Thoracic aorta (tissue), 2 donors: ENCODE data around the gene CCDC91. TPM values are rescaled to one million over a fixed set of nuclear protein-coding genes. Genes with fewer than 3 reads are reported as not detected.

Experiments
- ATAC-seq: fragments of 150-250 bp; one replicate; pipeline ENCODE4 v1.8.0; 2017; ENCODE audit warnings: low read depth; ENCODE audit not compliant: insufficient number of reproducible peaks, low FRiP score
- DNase-seq: peaks from one replicate; pipeline ENCODE4 v3.0.0-alpha.2; 2020; ENCODE audit warnings: low spot score
- H3K27ac ChIP-seq, 2 donors: fragments of 200-600 bp; sonication (generic); 1 replicate in 1 of 2; 2 replicates in 1 of 2; pipeline ENCODE4 v1.5.1; 2016; ENCODE audit warnings: mild to moderate bottlenecking in 2 of 2, moderate library complexity in 2 of 2
- H3K27me3 ChIP-seq: fragments of 200-600 bp; sonication (generic); replicated peaks from 2 replicates; pipeline ENCODE4 v1.6.0; 2016; ENCODE audit warnings: mild to moderate bottlenecking; ENCODE audit not compliant: insufficient read depth
- H3K36me3 ChIP-seq: fragments of 200-600 bp; sonication (generic); one replicate; pipeline ENCODE4 v1.5.1; 2016
- H3K4me1 ChIP-seq, 2 donors: fragments of 200-600 bp; sonication (generic); 1 replicate in 1 of 2; 2 replicates in 1 of 2; pipeline versions ENCODE4 v1.5.1 to v1.6.0; 2016; ENCODE audit warnings: low read depth in 2 of 2, mild to moderate bottlenecking in 1 of 2; ENCODE audit not compliant: control insufficient read depth in 1 of 2
- H3K4me3 ChIP-seq: fragments of 200-600 bp; sonication (generic); 2 replicates; pipeline ENCODE4 v1.5.1; 2016; ENCODE audit warnings: mild to moderate bottlenecking
- H3K9me3 ChIP-seq: fragments of 200-600 bp; sonication (generic); 2 replicates; pipeline ENCODE4 v1.5.1; 2016
- CTCF ChIP-seq: fragments of 200-600 bp; sonication (generic); IDR thresholded peaks from one replicate; pipeline ENCODE4 v1.5.1; 2019; ENCODE audit warnings: antibody characterized with exemption
- total RNA-seq, 2 donors: library from RNA; depleted of rRNA; stranded (reverse); fragments of >200 nt; gene quantifications; one replicate each; pipeline versions ENCODE4 v1.1.0 to v1.2.3, GENCODE V29; 2016

Gene CCDC91
- total RNA-seq, 2 donors from 2014 or later: 26.6 to 27.6 TPM

DNA sequence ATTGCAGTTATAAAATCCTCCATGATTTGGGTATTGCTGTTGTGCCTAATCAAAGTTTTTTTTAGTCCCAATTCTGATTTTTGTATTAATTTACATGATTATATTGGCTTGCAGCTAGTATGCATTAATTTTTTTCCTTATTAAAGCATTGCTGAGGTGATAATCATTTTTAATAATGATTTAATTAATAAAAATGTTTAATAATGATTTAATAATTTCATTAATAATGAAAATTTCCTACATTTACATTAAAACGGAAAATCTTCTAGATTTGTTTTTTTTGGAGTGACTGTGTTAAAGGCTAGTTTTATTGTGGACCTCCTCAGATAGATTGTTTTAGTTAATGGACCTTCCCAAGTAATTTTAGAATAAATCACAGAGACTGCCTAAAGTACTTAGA is 79.6 kb downstream of the CCDC91 start:
- no peaks in the 10 kb centered on the region for H3K36me3 ChIP-seq
- no peak overlapping the region for H3K4me3 ChIP-seq
- ATAC-seq: no peak
- TF ChIP-seq CTCF: no peak
- H3K27me3 ChIP-seq: no peaks in the 10 kb centered on the region
- peaks cover 0 to 6% of the 10 kb centered on the region in 2 donors for H3K4me1 ChIP-seq
- no peak overlapping the region for H3K27ac ChIP-seq
- H3K9me3 ChIP-seq: peaks cover 16% of the 10 kb centered on the region
- DNase-seq: no peak

DNA sequence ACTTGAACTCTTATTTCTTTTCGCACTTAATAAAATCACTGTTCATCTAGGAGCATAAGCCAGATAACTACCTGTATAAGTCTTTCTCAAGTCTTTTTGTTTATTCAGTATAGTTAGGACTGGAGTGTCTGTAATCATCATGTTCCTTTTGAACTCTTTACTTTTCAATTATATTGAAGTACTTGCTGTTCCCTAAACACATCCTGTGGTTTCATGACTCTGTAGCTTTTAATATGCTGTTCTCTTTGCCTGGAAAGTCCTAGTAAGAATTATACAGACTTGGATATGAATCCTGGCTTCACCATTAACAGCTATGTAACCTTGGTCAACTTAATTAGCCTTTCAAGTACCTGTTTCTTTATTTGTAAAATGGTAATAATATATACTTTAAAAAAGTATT is 88.2 kb downstream of the CCDC91 start:
- H3K36me3 ChIP-seq: no peaks in the 10 kb centered on the region
- H3K27ac ChIP-seq: no peak overlapping the region
- peaks cover 9% of the 10 kb centered on the region for H3K9me3 ChIP-seq
- no peak overlapping the region for H3K4me3 ChIP-seq
- H3K27me3 ChIP-seq: no peaks in the 10 kb centered on the region
- no peaks in the 10 kb centered on the region for H3K4me1 ChIP-seq
- ATAC-seq: no peak
- no peak for TF ChIP-seq CTCF
- DNase-seq: no peak

DNA sequence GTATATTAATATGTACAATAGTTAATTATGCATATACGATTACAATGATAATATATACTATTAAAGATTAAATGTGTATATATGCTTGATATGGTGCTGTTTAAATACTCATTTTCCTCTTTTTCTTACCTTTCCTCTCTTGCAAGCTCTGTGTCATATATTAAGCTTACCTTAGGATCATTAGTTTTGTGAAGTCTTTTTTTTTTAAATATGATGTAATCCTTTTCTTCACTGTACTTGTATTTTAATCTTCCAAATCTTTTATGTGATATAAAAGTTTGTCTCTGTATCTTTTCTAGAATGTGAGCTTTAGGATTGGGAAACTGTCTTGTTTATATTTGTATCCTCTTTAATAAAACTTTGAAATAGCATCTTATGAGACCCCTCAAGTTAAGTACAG is 88.7 kb downstream of the CCDC91 start:
- Histone ChIP-seq H3K27ac (no peak overlapping the region), H3K27me3 (no peaks in the 10 kb centered on the region), H3K4me1 (no peaks in the 10 kb centered on the region), H3K36me3 (no peaks in the 10 kb centered on the region), H3K9me3 (peaks cover 9% of the 10 kb centered on the region), H3K4me3 (no peak overlapping the region)
- ATAC-seq: no peak
- no peak for TF ChIP-seq CTCF
- DNase-seq: no peak

- Histone ChIP-seq H3K27me3 (no peaks in the 10 kb centered on the region), H3K9me3 (peaks cover 26% of the 10 kb centered on the region), H3K4me3 (no peak overlapping the region), H3K4me1 (no peaks in the 10 kb centered on the region), H3K27ac (no peak overlapping the region), H3K36me3 (no peaks in the 10 kb centered on the region)
- DNase-seq (no peak), ATAC-seq (no peak)
- no peak for TF ChIP-seq CTCF
These were observed 96.1 kb downstream of the CCDC91 start for GRCh38 chr12:28286352-28286751.

DNA sequence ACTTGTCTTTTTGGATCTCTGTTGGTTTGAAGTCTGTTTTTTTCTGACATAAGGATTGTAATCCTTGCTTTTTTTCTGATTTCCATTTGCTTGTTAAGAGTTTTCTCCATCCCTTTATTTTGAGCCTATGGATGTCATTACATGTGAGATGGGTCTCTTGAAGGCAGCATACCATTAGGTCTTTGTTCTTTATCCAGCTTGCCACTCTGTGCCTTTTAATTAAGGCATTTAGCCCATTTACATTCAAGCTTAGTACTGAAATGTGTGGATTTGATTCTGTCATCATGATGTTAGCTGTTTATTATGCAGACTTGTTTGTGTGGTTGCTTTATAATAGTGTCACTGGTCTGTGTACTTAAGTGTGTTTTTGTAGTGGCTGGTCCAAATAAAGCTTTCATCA is 100.0 kb downstream of the CCDC91 start:
- no peak for DNase-seq
- no peaks in the 10 kb centered on the region for H3K27me3 ChIP-seq
- H3K9me3 ChIP-seq: peaks cover 24% of the 10 kb centered on the region
- no peak for ATAC-seq
- H3K4me1 ChIP-seq: no peaks in the 10 kb centered on the region
- no peak for TF ChIP-seq CTCF
- H3K36me3 ChIP-seq: no peaks in the 10 kb centered on the region
- H3K4me3 ChIP-seq: no peak overlapping the region
- no peak overlapping the region for H3K27ac ChIP-seq
